ENCODE data around the gene TNPO1.

GRCh38 chr5:72954389-72954788 is 137.9 kb downstream of the TNPO1 start:
- TF ChIP-seq POLR2AphosphoS5 (IDR thresholded peaks at IDR 0.05) (no peak), EZH2 (IDR thresholded peaks at IDR 0.05; ENCODE audit: borderline replicate concordance, insufficient read depth, low read length, poor library complexity, severe bottlenecking) (no peak), EP300 (conservative IDR thresholded peaks at IDR 0.05; ENCODE audit: poor library complexity, severe bottlenecking) (no peak), TAF1 (IDR thresholded peaks at IDR 0.05; ENCODE audit: low read depth) (no peak), MXI1 (conservative IDR thresholded peaks at IDR 0.05; ENCODE audit: poor library complexity, severe bottlenecking) (no peak), SMC3 (conservative IDR thresholded peaks at IDR 0.05; ENCODE audit: poor library complexity) (no peak)
- TF ChIP-seq, protein P1, sequence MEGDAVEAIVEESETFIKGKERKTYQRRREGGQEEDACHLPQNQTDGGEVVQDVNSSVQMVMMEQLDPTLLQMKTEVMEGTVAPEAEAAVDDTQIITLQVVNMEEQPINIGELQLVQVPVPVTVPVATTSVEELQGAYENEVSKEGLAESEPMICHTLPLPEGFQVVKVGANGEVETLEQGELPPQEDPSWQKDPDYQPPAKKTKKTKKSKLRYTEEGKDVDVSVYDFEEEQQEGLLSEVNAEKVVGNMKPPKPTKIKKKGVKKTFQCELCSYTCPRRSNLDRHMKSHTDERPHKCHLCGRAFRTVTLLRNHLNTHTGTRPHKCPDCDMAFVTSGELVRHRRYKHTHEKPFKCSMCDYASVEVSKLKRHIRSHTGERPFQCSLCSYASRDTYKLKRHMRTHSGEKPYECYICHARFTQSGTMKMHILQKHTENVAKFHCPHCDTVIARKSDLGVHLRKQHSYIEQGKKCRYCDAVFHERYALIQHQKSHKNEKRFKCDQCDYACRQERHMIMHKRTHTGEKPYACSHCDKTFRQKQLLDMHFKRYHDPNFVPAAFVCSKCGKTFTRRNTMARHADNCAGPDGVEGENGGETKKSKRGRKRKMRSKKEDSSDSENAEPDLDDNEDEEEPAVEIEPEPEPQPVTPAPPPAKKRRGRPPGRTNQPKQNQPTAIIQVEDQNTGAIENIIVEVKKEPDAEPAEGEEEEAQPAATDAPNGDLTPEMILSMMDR (IDR thresholded peaks at IDR 0.05; ENCODE audit: poor library complexity, severe bottlenecking), result no peak
